H1 (cell line): ENCODE measurements around the gene PHYH. TPM values are rescaled to one million over a fixed set of nuclear protein-coding genes. Genes with fewer than 3 reads are reported as not detected.

Source experiments
- CTCF ChIA-PET: fragments of 300-600 bp; sonication (Branson Sonifier 250); formaldehyde crosslinking; loops from one replicate; lab custom pipeline; 2021; ENCODE audit not compliant: partially characterized antibody; lab: Charles Lee
- POLR2A ChIA-PET: fragments of 300-600 bp; sonication (Branson Sonifier 250); formaldehyde crosslinking; loops from one replicate; lab custom pipeline; 2021; ENCODE audit warnings: inconsistent platforms; ENCODE audit not compliant: partially characterized antibody; lab: Charles Lee
- DNase-seq, 2 experiments: peaks; one replicate each; pipeline versions ENCODE4 v3.0.0 to v3.0.0-alpha.2; 2010 to 2022; ENCODE audit warnings: low spot score in 2 of 2, low read depth in 1 of 2, mixed read lengths in 1 of 2
- FAIRE-seq: peaks from 2 replicates; lab custom pipeline; 2011; peaks lifted over from hg19 to GRCh38; lab: Jason Lieb, UNC
- H2AFZ ChIP-seq: 2 replicates; pipeline ENCODE4 v1.8.1; 2012; ENCODE audit warnings: low read length, inconsistent platforms
- H2AK5ac ChIP-seq: 2 replicates; pipeline ENCODE4 v1.6.1; 2013; ENCODE audit warnings: low read depth, low read length
- H2BK120ac ChIP-seq: replicated peaks from 2 replicates; pipeline ENCODE3; 2013; ENCODE audit warnings: low read depth, low read length, inconsistent platforms
- H2BK12ac ChIP-seq: 2 replicates; pipeline ENCODE4 v1.6.1; 2013; ENCODE audit warnings: low read depth, low read length
- H2BK15ac ChIP-seq: 2 replicates; pipeline ENCODE4 v1.6.1; 2013; ENCODE audit warnings: low read length
- H2BK20ac ChIP-seq: 2 replicates; pipeline ENCODE4 v1.6.1; 2013; ENCODE audit warnings: low read length
- H2BK5ac ChIP-seq: 2 replicates; pipeline ENCODE4 v1.6.1; 2013; ENCODE audit warnings: low read depth, low read length
- H3K14ac ChIP-seq: 2 replicates; pipeline ENCODE4 v1.6.1; 2013; ENCODE audit warnings: inconsistent platforms; ENCODE audit not compliant: insufficient read length
- H3K18ac ChIP-seq: 2 replicates; pipeline ENCODE4 v1.6.1; 2013; ENCODE audit warnings: low read length; ENCODE audit errors: extremely low read depth
- H3K23ac ChIP-seq: 2 replicates; pipeline ENCODE4 v1.6.1; 2013; ENCODE audit warnings: inconsistent platforms; ENCODE audit not compliant: insufficient read length
- H3K23me2 ChIP-seq: 2 replicates; pipeline ENCODE4 v1.6.1; 2013; ENCODE audit warnings: low read depth, low read length
- H3K27ac ChIP-seq: 2 replicates; pipeline ENCODE4 v1.6.1; 2011; ENCODE audit warnings: low read depth, low read length, inconsistent platforms
- H3K27me3 ChIP-seq, 4 experiments: replicated peaks in 1 of 4; 1 replicate in 1 of 4; 2 replicates in 3 of 4; pipeline versions ENCODE4 v1.6.1 to v1.8.1; 2011 to 2013; ENCODE audit warnings: low read length in 3 of 4, mild to moderate bottlenecking in 3 of 4, inconsistent platforms in 2 of 4, mixed read lengths in 2 of 4, moderate library complexity in 1 of 4; ENCODE audit not compliant: control insufficient read depth in 3 of 4, insufficient read depth in 3 of 4; ENCODE audit errors: extremely low read depth in 1 of 4
- H3K36me3 ChIP-seq, 4 experiments: 2 replicates each; pipeline versions ENCODE4 v1.6.1 to v1.8.1; 2011 to 2013; ENCODE audit warnings: mild to moderate bottlenecking in 4 of 4, low read length in 3 of 4, moderate library complexity in 2 of 4, control low read depth in 1 of 4, inconsistent platforms in 1 of 4; ENCODE audit not compliant: insufficient read depth in 4 of 4, control insufficient read depth in 2 of 4
- H3K4ac ChIP-seq: replicated peaks from 2 replicates; pipeline ENCODE3; 2013; ENCODE audit warnings: low read length, low read depth, mixed read lengths, inconsistent platforms; ENCODE audit not compliant: insufficient read length
- H3K4me1 ChIP-seq, 4 experiments: replicated peaks in 1 of 4; 1 replicate in 1 of 4; 2 replicates in 3 of 4; pipeline versions ENCODE4 v1.6.1 to v1.8.1; 2011 to 2013; ENCODE audit warnings: low read length in 3 of 4, inconsistent platforms in 2 of 4, mixed read lengths in 1 of 4; ENCODE audit not compliant: insufficient read depth in 4 of 4, control insufficient read depth in 3 of 4
- H3K4me2 ChIP-seq, 2 experiments: 2 replicates each; pipeline versions ENCODE4 v1.6.1 to v1.8.1; 2011 to 2013; ENCODE audit warnings: low read depth in 2 of 2, low read length in 2 of 2, control low read depth in 1 of 2, inconsistent platforms in 1 of 2, mild to moderate bottlenecking in 1 of 2; ENCODE audit not compliant: insufficient read depth in 1 of 2
- H3K4me3 ChIP-seq, 4 experiments: fragments of 200-600, 300-600 bp in 1 of 4; sonication (generic), shearing (Covaris generic), sonication (Bioruptor Twin) in 1 of 4; 2 replicates each; pipeline versions ENCODE4 v1.5.1 to v1.8.1; 2011 to 2016; ENCODE audit warnings: low read length in 4 of 4, low read depth in 3 of 4, control low read depth in 2 of 4, inconsistent platforms in 2 of 4, mild to moderate bottlenecking in 2 of 4, mixed read lengths in 1 of 4, moderate library complexity in 1 of 4; ENCODE audit not compliant: insufficient read depth in 2 of 4; ENCODE audit errors: extremely low read depth in 1 of 4
- H3K56ac ChIP-seq: replicated peaks from 2 replicates; pipeline ENCODE3; 2013; ENCODE audit warnings: low read depth, mild to moderate bottlenecking, mixed read lengths, low read length, inconsistent platforms; ENCODE audit not compliant: insufficient read length
- H3K79me1 ChIP-seq: 2 replicates; pipeline ENCODE4 v1.6.1; 2013; ENCODE audit warnings: low read depth, low read length, control low read depth
- H3K79me2 ChIP-seq, 2 experiments: 2 replicates each; pipeline versions ENCODE4 v1.6.1 to v1.8.1; 2012 to 2013; ENCODE audit warnings: low read length in 2 of 2, mild to moderate bottlenecking in 2 of 2, inconsistent platforms in 1 of 2; ENCODE audit not compliant: insufficient read depth in 2 of 2, control insufficient read depth in 1 of 2
- H3K9ac ChIP-seq, 4 experiments: replicated peaks in 1 of 4; 1 replicate in 1 of 4; 2 replicates in 3 of 4; pipeline versions ENCODE4 v1.6.1 to v1.8.1; 2011 to 2013; ENCODE audit warnings: low read depth in 3 of 4, low read length in 3 of 4, control low read depth in 2 of 4, mild to moderate bottlenecking in 2 of 4, moderate library complexity in 2 of 4, inconsistent platforms in 1 of 4; ENCODE audit errors: extremely low read depth in 1 of 4
- H3K9me3 ChIP-seq, 2 experiments: 2 replicates each; pipeline versions ENCODE4 v1.6.1 to v1.8.1; 2012 to 2013; ENCODE audit warnings: mild to moderate bottlenecking in 2 of 2, moderate library complexity in 2 of 2, control low read depth in 1 of 2, inconsistent platforms in 1 of 2, low read depth in 1 of 2, low read length in 1 of 2, mixed read lengths in 1 of 2; ENCODE audit not compliant: insufficient read depth in 2 of 2
- H4K20me1 ChIP-seq, 2 experiments: replicated peaks in 1 of 2; 2 replicates each; pipeline versions ENCODE3 to v1.8.1; 2011 to 2013; ENCODE audit warnings: inconsistent platforms in 2 of 2, low read length in 2 of 2, mild to moderate bottlenecking in 1 of 2; ENCODE audit not compliant: insufficient read depth in 2 of 2, control insufficient read depth in 1 of 2
- H4K5ac ChIP-seq: 2 replicates; pipeline ENCODE4 v1.6.1; 2013; ENCODE audit warnings: low read length, low read depth, mixed read lengths, inconsistent platforms; ENCODE audit not compliant: insufficient read length
- H4K8ac ChIP-seq: 2 replicates; pipeline ENCODE4 v1.8.0; 2013; ENCODE audit warnings: mild to moderate bottlenecking, moderate library complexity, low read length, inconsistent platforms; ENCODE audit not compliant: insufficient read depth; ENCODE audit errors: extremely low read depth
- H4K91ac ChIP-seq: replicated peaks from 2 replicates; pipeline ENCODE3; 2013; ENCODE audit warnings: low read length, mixed read lengths, inconsistent platforms; ENCODE audit not compliant: insufficient read length
- ATF3 ChIP-seq: IDR thresholded peaks from 2 replicates; pipeline ENCODE4 v1.6.1; 2011; ENCODE audit warnings: low read depth, mild to moderate bottlenecking, low read length; ENCODE audit not compliant: insufficient read depth
- CEBPB ChIP-seq: IDR thresholded peaks from 2 replicates; pipeline ENCODE4 v1.6.1; 2012; ENCODE audit warnings: low read depth, low read length
- CHD2 ChIP-seq: IDR thresholded peaks from 2 replicates; pipeline ENCODE4 v1.6.1; 2012; ENCODE audit warnings: low read length, improper control_type of control experiment
- CREB1 ChIP-seq: IDR thresholded peaks from 2 replicates; pipeline ENCODE4 v1.6.1; 2012; ENCODE audit warnings: inconsistent platforms
- CTBP2 ChIP-seq: IDR thresholded peaks from 2 replicates; pipeline ENCODE4 v1.7.0; 2011; ENCODE audit warnings: borderline replicate concordance, mild to moderate bottlenecking, moderate library complexity, mixed read lengths, low read length; ENCODE audit not compliant: insufficient read depth, insufficient read length
- MAFK ChIP-seq: IDR thresholded peaks from 2 replicates; pipeline ENCODE4 v1.6.1; 2012; ENCODE audit warnings: low read depth, mild to moderate bottlenecking, improper control_type of control experiment, low read length
- SRF ChIP-seq: IDR thresholded peaks from 2 replicates; pipeline ENCODE4 v1.6.1; 2011; ENCODE audit warnings: mild to moderate bottlenecking, low read depth, low read length, moderate library complexity
- TAF1 ChIP-seq: IDR thresholded peaks from 2 replicates; pipeline ENCODE4 v1.6.1; 2011; ENCODE audit warnings: mild to moderate bottlenecking, low read depth, low read length
- TBP ChIP-seq: IDR thresholded peaks from 2 replicates; pipeline ENCODE4 v1.6.1; 2011; ENCODE audit warnings: low read depth, low read length, improper control_type of control experiment
- WGBS, 2 experiments: shearing (Covaris generic) in 1 of 2; methylation state at CpG; one replicate each; pipeline versions ENCODE4 v1.1.6 to v1.1.7; 2013 to 2015; ENCODE audit warnings: low lambda C conversion rate in 2 of 2, mixed read lengths in 2 of 2, inconsistent platforms in 1 of 2, low coverage in 1 of 2, missing lambda C conversion rate in 1 of 2; ENCODE audit not compliant: insufficient replicate concordance in 2 of 2, insufficient coverage in 1 of 2, insufficient read length in 1 of 2; ENCODE audit errors: extremely low coverage in 1 of 2, missing lambda C conversion rate in 1 of 2; 5-methylcytosine and 5-hydroxymethylcytosine counted together
- polyA plus RNA-seq, 7 experiments: library from polyadenylated mRNA; depleted of rRNA in 3 of 7; stranded (reverse) in 5 of 7; unstranded in 2 of 7; fragments of >200 nt in 5 of 7; fragments of 200-250 nt in 2 of 7; gene quantifications; 1 replicate in 5 of 7; 2 replicates in 1 of 7; 4 replicates in 1 of 7; pipeline versions ENCODE4 v1.2.1 to v1.2.3, GENCODE V29; 2011 to 2013; ENCODE audit warnings: missing spikeins in 2 of 7, mixed read lengths in 2 of 7
- total RNA-seq: library from RNA; stranded (reverse); fragmentation: NEBNext Ultra II Directional; extraction: Animal tissue kit (Norgen Biotek cat#: 25700); gene quantifications from 2 replicates; pipeline ENCODE4 v1.2.1, GENCODE V29; 2021

PHYH gene
- total and polyA plus RNA-seq, 2 of the 8 experiments (the other 6 are each of a cell fraction or from before 2014, with no cell fraction given) = 22.0 to 22.7 TPM

GRCh38 chr10:13308096-13308495, 8.2 kb upstream of the PHYH start:
- Histone ChIP-seq H3K4me3 (no peak overlapping the region), H3K4me2 (no peak overlapping the region), H3K9ac (no peak overlapping the region), H2BK20ac (no peak overlapping the region), H4K5ac (no peak overlapping the region), H3K23me2 (no peaks in the 10 kb centered on the region), H3K27ac (no peak overlapping the region), H2BK120ac (no peak overlapping the region), H3K4me1 (no peaks in the 10 kb centered on the region), H3K56ac (no peak overlapping the region), H3K18ac (no peak overlapping the region), H3K9me3 (no peaks in the 10 kb centered on the region), H3K36me3 (no peaks in the 10 kb centered on the region), H3K23ac (no peak overlapping the region), H3K27me3 (no peaks in the 10 kb centered on the region; a peak in 1 of 7 replicates), H4K20me1 (no peaks in the 10 kb centered on the region), H3K14ac (no peak overlapping the region), H3K79me2 (no peaks in the 10 kb centered on the region), H3K79me1 (no peaks in the 10 kb centered on the region), H2BK12ac (no peak overlapping the region), H2BK5ac (no peak overlapping the region), H2AFZ (no peak overlapping the region), H3K4ac (no peak overlapping the region), H2BK15ac (no peak overlapping the region), H4K8ac (no peak overlapping the region), H4K91ac (no peak overlapping the region), H2AK5ac (no peak overlapping the region)
- no peak for FAIRE-seq
- no peak for TF ChIP-seq CTBP2
- no peak for TF ChIP-seq TAF1
- no peak for TF ChIP-seq CHD2
- TF ChIP-seq ATF3 = no peak
- no peak for TF ChIP-seq CREB1
- no peak for TF ChIP-seq CEBPB
- no peak for TF ChIP-seq MAFK
- TF ChIP-seq TBP = no peak
- no peak for TF ChIP-seq SRF
- no peak for DNase-seq
- 92% methylated on average over 6 of the region's 6 CpGs; no CpG with 5 or more reads in 1 of the 2 experiments for WGBS, 2 experiments
- POLR2A ChIA-PET = interaction anchor here (0.6 to 2.2 kb wide), 6 partner anchors 9 to 885 kb away, joined by 3 to 8 read pairs (median 3); partner anchors contain the start of gene SEPHS1
- CTCF ChIA-PET = interaction anchor here (0.7 kb wide), 1 partner anchor 95 kb away, joined by 3 read pairs; no protein-coding TSS in a partner anchor
